ENCODE measurements around the gene AOX1. TPM values are rescaled to one million over a fixed set of nuclear protein-coding genes. Genes with fewer than 3 reads are reported as not detected.

The AOX1 gene
- total RNA-seq, 3 donors from 2014 or later, result 1.9 to 33.9 (median 17.8) TPM

DNA sequence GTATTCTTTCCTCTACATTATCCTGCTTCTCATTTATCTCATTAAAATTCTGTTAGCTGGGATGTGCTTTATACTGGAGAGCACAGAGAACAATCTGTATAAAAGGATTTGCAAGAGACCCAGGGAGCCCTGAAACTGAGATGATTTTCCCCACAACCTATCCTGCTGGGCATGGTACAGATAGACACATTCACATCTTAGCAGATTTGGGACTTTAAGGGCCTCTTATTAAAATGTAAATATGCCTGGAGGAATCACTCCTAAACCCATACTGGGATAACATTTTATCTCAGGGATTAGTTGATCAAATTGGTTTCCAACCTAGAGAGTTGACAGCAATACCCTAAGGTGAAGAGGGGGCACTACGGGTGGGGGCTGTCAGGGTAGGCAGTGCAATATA lies 45.5 kb downstream of the AOX1 start:
- Histone ChIP-seq H3K4me3 (no peak overlapping the region), H3K36me3 (ENCODE audit: low read depth) (no peaks in the 10 kb centered on the region), H3K9me3 (no peaks in the 10 kb centered on the region), H3K4me1 (ENCODE audit: low read depth) (no peaks in the 10 kb centered on the region)
- DNase-seq (no peak), ATAC-seq (no peak)
- intact Hi-C loops (cut with DNase I, micrococcal nuclease), result no loop called here
- TF ChIP-seq, protein P1, sequence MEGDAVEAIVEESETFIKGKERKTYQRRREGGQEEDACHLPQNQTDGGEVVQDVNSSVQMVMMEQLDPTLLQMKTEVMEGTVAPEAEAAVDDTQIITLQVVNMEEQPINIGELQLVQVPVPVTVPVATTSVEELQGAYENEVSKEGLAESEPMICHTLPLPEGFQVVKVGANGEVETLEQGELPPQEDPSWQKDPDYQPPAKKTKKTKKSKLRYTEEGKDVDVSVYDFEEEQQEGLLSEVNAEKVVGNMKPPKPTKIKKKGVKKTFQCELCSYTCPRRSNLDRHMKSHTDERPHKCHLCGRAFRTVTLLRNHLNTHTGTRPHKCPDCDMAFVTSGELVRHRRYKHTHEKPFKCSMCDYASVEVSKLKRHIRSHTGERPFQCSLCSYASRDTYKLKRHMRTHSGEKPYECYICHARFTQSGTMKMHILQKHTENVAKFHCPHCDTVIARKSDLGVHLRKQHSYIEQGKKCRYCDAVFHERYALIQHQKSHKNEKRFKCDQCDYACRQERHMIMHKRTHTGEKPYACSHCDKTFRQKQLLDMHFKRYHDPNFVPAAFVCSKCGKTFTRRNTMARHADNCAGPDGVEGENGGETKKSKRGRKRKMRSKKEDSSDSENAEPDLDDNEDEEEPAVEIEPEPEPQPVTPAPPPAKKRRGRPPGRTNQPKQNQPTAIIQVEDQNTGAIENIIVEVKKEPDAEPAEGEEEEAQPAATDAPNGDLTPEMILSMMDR (IDR thresholded peaks at IDR 0.05), result no peak

DNA sequence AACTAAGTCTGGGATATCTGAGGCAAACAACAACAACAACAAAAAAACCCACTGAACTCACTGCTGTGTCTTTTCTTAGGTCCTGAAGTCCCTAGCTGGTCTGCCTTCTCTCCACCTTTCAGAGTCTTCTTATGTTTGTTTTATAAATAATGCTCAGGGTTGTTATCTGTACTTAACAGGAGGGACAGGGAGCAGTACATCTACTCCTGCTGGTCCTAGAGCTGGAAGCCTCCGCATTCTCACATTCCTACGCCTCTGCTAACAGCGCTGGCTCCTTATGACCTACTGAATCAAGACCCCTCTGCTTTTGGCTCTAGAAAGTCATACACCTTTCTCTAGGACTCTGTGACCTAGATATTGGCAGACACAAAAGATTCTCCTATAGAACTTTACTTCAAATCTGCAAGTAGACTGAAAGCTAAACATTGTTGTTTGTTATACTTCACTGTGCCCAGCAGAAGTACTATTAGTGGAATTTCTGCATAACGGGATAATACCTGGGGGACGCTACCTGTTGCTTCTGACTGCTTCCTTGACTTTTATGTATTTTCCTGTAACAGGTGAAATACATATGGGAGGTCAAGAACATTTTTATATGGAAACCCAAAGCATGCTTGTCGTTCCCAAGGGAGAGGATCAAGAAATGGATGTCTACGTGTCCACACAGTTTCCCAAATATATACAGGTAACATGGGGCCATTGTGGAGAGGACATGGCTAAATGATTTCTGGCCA lies 48.6 kb downstream of the AOX1 start:
- H3K36me3 ChIP-seq (ENCODE audit: low read depth), result no peaks in the 10 kb centered on the region
- no peak for DNase-seq
- no peak overlapping the region for H3K4me3 ChIP-seq
- TF ChIP-seq, protein P1 (IDR thresholded peaks at IDR 0.05), result no peak
- no peaks in the 10 kb centered on the region for H3K4me1 ChIP-seq (ENCODE audit: low read depth)
- no peak for ATAC-seq
- intact Hi-C loops (cut with DNase I, micrococcal nuclease), result no loop called here
- H3K9me3 ChIP-seq, result no peaks in the 10 kb centered on the region

DNA sequence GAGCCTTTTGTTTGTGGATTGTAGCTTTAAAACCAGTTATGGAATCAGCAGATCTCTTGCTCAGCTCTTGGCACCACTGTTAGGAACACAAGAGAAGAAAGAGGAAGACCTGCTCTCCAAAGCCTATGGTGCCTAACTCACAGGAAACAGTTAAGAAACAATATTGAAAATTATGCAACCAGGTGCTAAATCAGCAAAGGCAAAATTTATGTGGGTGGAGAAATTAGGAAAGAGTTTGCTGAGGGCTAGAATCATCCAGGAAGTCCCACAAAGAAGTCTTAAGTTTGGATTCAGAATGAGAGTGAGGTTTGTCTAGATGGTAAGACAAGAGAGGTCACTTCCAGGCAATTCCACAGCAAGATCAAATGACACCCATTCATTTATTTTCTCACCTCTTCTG lies 49.4 kb downstream of the AOX1 start:
- intact Hi-C loops (cut with DNase I, micrococcal nuclease), result no loop called here
- no peak for ATAC-seq

DNA sequence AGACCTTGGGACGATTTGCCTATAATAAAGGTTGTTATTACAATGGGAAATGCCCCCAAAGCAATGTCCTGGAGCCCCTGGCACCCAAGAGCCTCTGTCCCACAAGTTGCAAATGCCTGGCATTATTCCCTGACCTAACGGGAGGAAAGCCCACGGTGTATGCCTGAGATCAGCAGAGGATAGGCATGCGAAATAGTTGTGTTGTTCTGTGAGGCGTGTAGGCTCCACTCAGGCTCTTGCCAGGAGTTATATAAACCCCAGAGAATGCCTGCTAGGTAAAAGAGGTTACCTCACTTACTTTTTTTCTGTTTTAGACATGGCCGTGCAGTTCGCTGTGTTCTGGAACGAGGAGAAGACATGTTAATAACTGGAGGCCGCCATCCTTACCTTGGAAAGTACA lies 52.1 kb downstream of the AOX1 start:
- Histone ChIP-seq H3K9me3 (no peaks in the 10 kb centered on the region), H3K4me3 (no peak overlapping the region), H3K4me1 (ENCODE audit: low read depth) (no peaks in the 10 kb centered on the region), H3K36me3 (ENCODE audit: low read depth) (no peaks in the 10 kb centered on the region)
- DNase-seq (no peak), ATAC-seq (no peak)
- TF ChIP-seq, protein P1 (IDR thresholded peaks at IDR 0.05), result no peak
- intact Hi-C loops (cut with DNase I, micrococcal nuclease), result no loop called here

More for the DNA sequence above, 49.4 kb downstream of the AOX1 start:
- Histone ChIP-seq H3K36me3 (ENCODE audit: low read depth) (no peaks in the 10 kb centered on the region), H3K4me3 (no peak overlapping the region), H3K4me1 (ENCODE audit: low read depth) (no peaks in the 10 kb centered on the region), H3K9me3 (no peaks in the 10 kb centered on the region)
- TF ChIP-seq, protein P1 (IDR thresholded peaks at IDR 0.05), result no peak
- DNase-seq, result no peak

DNA sequence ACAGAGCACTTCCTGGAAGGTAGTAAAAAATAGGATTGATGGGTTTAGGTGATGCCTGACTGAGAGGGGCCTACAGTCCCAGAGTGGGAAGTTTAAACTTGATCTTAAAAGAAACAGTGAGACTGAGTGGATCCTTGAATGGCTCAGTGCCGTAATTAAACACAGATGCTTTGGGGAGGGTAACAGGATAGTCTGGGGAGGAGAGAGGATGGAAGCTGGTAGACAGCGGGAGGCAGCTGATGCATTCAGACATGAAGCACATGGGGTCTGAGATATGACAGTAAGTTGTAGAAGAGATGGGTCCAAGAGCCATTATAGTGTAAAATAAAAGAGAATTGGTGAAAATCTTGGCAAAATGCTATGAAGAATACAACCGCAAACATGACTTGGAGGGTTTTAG lies 54.4 kb downstream of the AOX1 start:
- Histone ChIP-seq H3K36me3 (ENCODE audit: low read depth) (no peaks in the 10 kb centered on the region), H3K4me3 (no peak overlapping the region), H3K4me1 (ENCODE audit: low read depth) (no peaks in the 10 kb centered on the region), H3K9me3 (no peaks in the 10 kb centered on the region)
- ATAC-seq (no peak), DNase-seq (no peak)
- intact Hi-C loops (cut with DNase I, micrococcal nuclease), result no loop called here
- TF ChIP-seq, protein P1 (IDR thresholded peaks at IDR 0.05), result no peak

Data from mucosa of descending colon (tissue), 3 donors.